Adrenal gland (tissue), 12 donors: ENCODE measurements around the gene DEGS2. TPM values are rescaled to one million over a fixed set of nuclear protein-coding genes. Genes with fewer than 3 reads are reported as not detected.

Source experiments
- DNase-seq, 7 donors: peaks; one replicate each; pipeline ENCODE4 v3.0.0-alpha.2; 2019 to 2020
- H3K27ac ChIP-seq, 5 donors: fragments of 200-600 bp; sonication (generic) in 4 of 5; 1 replicate in 3 of 5; 2 replicates in 2 of 5; pipeline versions ENCODE4 v1.5.1 to v1.8.0; 2016 to 2020; ENCODE audit warnings: mild to moderate bottlenecking in 1 of 5
- H3K27me3 ChIP-seq: fragments of 200-600 bp; 2 replicates; pipeline ENCODE4 v1.8.0; 2021
- H3K36me3 ChIP-seq, 2 donors: fragments of 200-600 bp; replicated peaks in 1 of 2; 1 replicate in 1 of 2; 2 replicates in 1 of 2; pipeline versions ENCODE4 v1.5.1 to v1.8.0; 2018 to 2022
- H3K4me1 ChIP-seq, 2 donors: fragments of 200-600 bp; replicated peaks in 1 of 2; 1 replicate in 1 of 2; 2 replicates in 1 of 2; pipeline versions ENCODE4 v1.5.1 to v1.8.0; 2018 to 2021
- H3K4me3 ChIP-seq, 4 donors: fragments of 200-600 bp; sonication (generic) in 3 of 4; one replicate each; pipeline ENCODE4 v1.5.1; 2016 to 2018
- H3K9me3 ChIP-seq, 3 donors: fragments of 200-600 bp; sonication (generic) in 1 of 3; replicated peaks in 1 of 3; 1 replicate in 2 of 3; 2 replicates in 1 of 3; pipeline versions ENCODE4 v1.5.1 to v1.8.0; 2016 to 2021
- POLR2A ChIP-seq, 2 donors: fragments of 450-650 bp; IDR thresholded peaks; one replicate each; pipeline ENCODE4 v1.6.1; 2017; ENCODE audit warnings: antibody characterized with exemption in 2 of 2, mild to moderate bottlenecking in 2 of 2, moderate library complexity in 1 of 2
- WGBS, 4 donors: extraction: QIAGEN DNeasy Blood & Tissue Kit in 2 of 4; methylation state at CpG; one replicate each; pipeline versions ENCODE4 v1.1.5 to v1.1.7; 2013 to 2017; 5-methylcytosine and 5-hydroxymethylcytosine counted together
- intact Hi-C, 2 donors: fragments of 100-400 bp; cut with DNase I; formaldehyde crosslinking; loops; one replicate each; pipeline versions ENCODE4 v1.14.1 to v1.15.0; 2022 to 2023
- microRNA counts, 2 donors: library from miRNA; unstranded; fragments of <30 nt; microRNA quantifications; one replicate each; lab custom pipeline; 2016
- microRNA-seq, 3 donors: library from miRNA; unstranded; fragments of <30 nt; microRNA quantifications; one replicate each; pipeline ENCODE4, GENCODE V29; 2017 to 2020
- polyA plus RNA-seq, 3 donors: library from polyadenylated mRNA; stranded (reverse); fragments of 200-250 nt in 2 of 3; fragments of 350-450 nt in 1 of 3; fragmentation: Illumina TruSeq in 1 of 3; extraction: RNeasy Lipid Tissue Mini Kit (QIAGEN cat#74804) in 1 of 3; gene quantifications; one replicate each; pipeline ENCODE4 v1.2.3, GENCODE V29; 2013 to 2014
- small RNA-seq, 2 donors: library from RNA; depleted of rRNA; stranded (forward); fragments of <200 nt; gene quantifications; one replicate each; pipeline ENCODE3, GENCODE V24; 2016
- total RNA-seq, 9 donors: library from RNA; depleted of rRNA in 4 of 9; stranded (reverse); fragments of >200 nt in 4 of 9; fragments of 120-200 nt in 1 of 9; fragmentation: NEBNext Ultra II Directional in 1 of 9; extraction: Animal tissue kit (Norgen Biotek cat#: 25700) in 1 of 9; gene quantifications; one replicate each; pipeline versions ENCODE4 v1.1.0 to v1.2.4, GENCODE V29; 2013 to 2023
- TF ChIP-seq, protein P1 (sequence below), 6 experiments: fragments of 450-650 bp in 4 of 6; fragments of 200-600 bp in 2 of 6; sonication (generic) in 1 of 6; IDR thresholded peaks; 1 replicate in 5 of 6; 2 replicates in 1 of 6; pipeline versions ENCODE4 v1.5.1 to v1.8.0; 2016 to 2021; ENCODE audit warnings: antibody characterized with exemption in 6 of 6, mild to moderate bottlenecking in 2 of 6, moderate library complexity in 1 of 6
- donor health status: healthy with polysubstance abuse.
- donor health status: Bipolar disorder and iron deficiency.
- donor health status: DM: yes; HTN: yes; CAD: no.
- donor health status: DM: no; HTN: no; CAD: no.
- donor health status: DM: no; HTN: no; CAD: no.
- donor health status: DM: yes; HTN: yes; CAD: no.

DEGS2 gene
- total and polyA plus RNA-seq, 12 donors: 0.06 to 0.69 (median 0.24) TPM; not detected in 3

DNA sequence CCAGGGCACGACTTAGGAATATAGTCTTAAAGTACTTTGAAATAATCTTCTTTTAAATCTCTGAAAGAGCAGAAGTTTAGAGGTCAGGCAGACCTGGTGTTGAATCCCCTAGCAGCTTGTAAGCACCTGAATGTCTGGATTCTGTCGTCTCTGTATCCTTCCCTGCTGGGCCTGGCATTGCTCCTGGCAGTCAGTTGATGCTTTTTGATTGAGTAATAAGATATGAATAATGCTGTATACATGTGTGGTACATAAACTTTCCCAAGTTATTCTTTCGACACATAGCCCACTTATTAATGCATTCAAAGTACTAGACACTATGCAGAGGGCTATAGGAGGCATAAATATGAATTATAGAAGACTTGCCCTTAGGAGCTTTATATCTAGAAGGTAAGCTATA lies 62.8 kb downstream of the DEGS2 start:
- TF ChIP-seq, protein P1, sequence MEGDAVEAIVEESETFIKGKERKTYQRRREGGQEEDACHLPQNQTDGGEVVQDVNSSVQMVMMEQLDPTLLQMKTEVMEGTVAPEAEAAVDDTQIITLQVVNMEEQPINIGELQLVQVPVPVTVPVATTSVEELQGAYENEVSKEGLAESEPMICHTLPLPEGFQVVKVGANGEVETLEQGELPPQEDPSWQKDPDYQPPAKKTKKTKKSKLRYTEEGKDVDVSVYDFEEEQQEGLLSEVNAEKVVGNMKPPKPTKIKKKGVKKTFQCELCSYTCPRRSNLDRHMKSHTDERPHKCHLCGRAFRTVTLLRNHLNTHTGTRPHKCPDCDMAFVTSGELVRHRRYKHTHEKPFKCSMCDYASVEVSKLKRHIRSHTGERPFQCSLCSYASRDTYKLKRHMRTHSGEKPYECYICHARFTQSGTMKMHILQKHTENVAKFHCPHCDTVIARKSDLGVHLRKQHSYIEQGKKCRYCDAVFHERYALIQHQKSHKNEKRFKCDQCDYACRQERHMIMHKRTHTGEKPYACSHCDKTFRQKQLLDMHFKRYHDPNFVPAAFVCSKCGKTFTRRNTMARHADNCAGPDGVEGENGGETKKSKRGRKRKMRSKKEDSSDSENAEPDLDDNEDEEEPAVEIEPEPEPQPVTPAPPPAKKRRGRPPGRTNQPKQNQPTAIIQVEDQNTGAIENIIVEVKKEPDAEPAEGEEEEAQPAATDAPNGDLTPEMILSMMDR (IDR thresholded peaks at IDR 0.05): no peak
- no peak for TF ChIP-seq POLR2A (IDR thresholded peaks at IDR 0.05)
- H3K27me3 ChIP-seq: no peaks in the 10 kb centered on the region
- H3K4me1 ChIP-seq: peaks cover 0 to 4% of the 10 kb centered on the region in 2 donors
- WGBS, 4 donors: 89 to 95% (median 92%) methylated on average over 3 of the region's 3 CpGs
- no peak overlapping the region for H3K4me3 ChIP-seq
- H3K9me3 ChIP-seq: no peaks in the 10 kb centered on the region
- no peak overlapping the region for H3K27ac ChIP-seq
- no peak for DNase-seq
- H3K36me3 ChIP-seq: peaks cover 0 to 6% of the 10 kb centered on the region in 2 donors
- intact Hi-C loops: no loop called here

MicroRNAs within 50 kb of the gene (microRNA counts, 767-probe panel; counts per million panel counts)
- microRNA hsa-miR-151b (lab: Ali Mortazavi, UCI) (0 counts per million in 2 donors), microRNA hsa-miR-342-3p (lab: Ali Mortazavi, UCI) (5,584 to 6,402 counts per million in 2 donors), microRNA hsa-miR-342-5p (lab: Ali Mortazavi, UCI) (0 counts per million in 2 donors)

Small RNAs within 50 kb of the gene (microRNA-seq; reads per million reads assigned to microRNA genes)
- gene MIR151B (82.7 to 177 (median 172) reads per million in 3 donors), gene MIR342 (1,527 to 3,242 (median 1,622) reads per million in 3 donors)

Small RNAs within 50 kb of the gene (small RNA-seq; reads per million reads assigned to genes)
- 3.7 to 9.8 reads per million in 2 donors for gene MIR151B
- 91.9 to 115 reads per million in 2 donors for gene MIR342

Other genes starting within 250 kb of the DEGS2 start
- gene EVL, start 94.2 kb downstream of the DEGS2 start, total RNA-seq: 10 to 100 TPM; 23.7 to 75.0 (median 37.7) TPM
- 100 to 1,000 TPM in 2 of 3 donors, 10 to 100 TPM in 1; 28.3 to 209 (median 103) TPM for gene EVL, start 94.2 kb downstream of the DEGS2 start, polyA plus RNA-seq
- 10 to 100 TPM; 40.0 to 79.7 (median 53.7) TPM for gene YY1, start 79.5 kb upstream of the DEGS2 start, total RNA-seq
- 10 to 100 TPM; 20.1 to 57.3 (median 32.7) TPM for gene YY1, start 79.5 kb upstream of the DEGS2 start, polyA plus RNA-seq
- 100 to 1,000 TPM in 2 of 9 donors, 10 to 100 TPM in 7; 31.2 to 118 (median 86.4) TPM for gene SLC25A29, start 146.8 kb upstream of the DEGS2 start, total RNA-seq
- 100 to 1,000 TPM in 2 of 3 donors, 1 to 10 TPM in 1; 9.0 to 277 (median 150) TPM for gene SLC25A29, start 146.8 kb upstream of the DEGS2 start, polyA plus RNA-seq
- gene SLC25A47, start 163.7 kb upstream of the DEGS2 start, total RNA-seq: under 1 TPM in 2 of 9 donors, not detected in 7; 0.14 to 0.28 TPM
- under 1 TPM in 1 of 3 donors, not detected in 2; 0.07 TPM for gene SLC25A47, start 163.7 kb upstream of the DEGS2 start, polyA plus RNA-seq
- 10 to 100 TPM in 8 of 9 donors, 1 to 10 TPM in 1; 6.1 to 22.0 (median 15.0) TPM for gene WDR25, start 216.8 kb upstream of the DEGS2 start, total RNA-seq
- 10 to 100 TPM in 2 of 3 donors, 1 to 10 TPM in 1; 7.4 to 12.7 (median 10.5) TPM for gene WDR25, start 216.8 kb upstream of the DEGS2 start, polyA plus RNA-seq